ENCODE results near the gene TEPSIN. TPM values are rescaled to one million over a fixed set of nuclear protein-coding genes. Genes with fewer than 3 reads are reported as not detected.

TEPSIN gene
- total and polyA plus RNA-seq, 2 donors (not counting 3 experiments of a cell fraction or from before 2014, with no cell fraction given): 41.6 to 45.3 TPM

DNA sequence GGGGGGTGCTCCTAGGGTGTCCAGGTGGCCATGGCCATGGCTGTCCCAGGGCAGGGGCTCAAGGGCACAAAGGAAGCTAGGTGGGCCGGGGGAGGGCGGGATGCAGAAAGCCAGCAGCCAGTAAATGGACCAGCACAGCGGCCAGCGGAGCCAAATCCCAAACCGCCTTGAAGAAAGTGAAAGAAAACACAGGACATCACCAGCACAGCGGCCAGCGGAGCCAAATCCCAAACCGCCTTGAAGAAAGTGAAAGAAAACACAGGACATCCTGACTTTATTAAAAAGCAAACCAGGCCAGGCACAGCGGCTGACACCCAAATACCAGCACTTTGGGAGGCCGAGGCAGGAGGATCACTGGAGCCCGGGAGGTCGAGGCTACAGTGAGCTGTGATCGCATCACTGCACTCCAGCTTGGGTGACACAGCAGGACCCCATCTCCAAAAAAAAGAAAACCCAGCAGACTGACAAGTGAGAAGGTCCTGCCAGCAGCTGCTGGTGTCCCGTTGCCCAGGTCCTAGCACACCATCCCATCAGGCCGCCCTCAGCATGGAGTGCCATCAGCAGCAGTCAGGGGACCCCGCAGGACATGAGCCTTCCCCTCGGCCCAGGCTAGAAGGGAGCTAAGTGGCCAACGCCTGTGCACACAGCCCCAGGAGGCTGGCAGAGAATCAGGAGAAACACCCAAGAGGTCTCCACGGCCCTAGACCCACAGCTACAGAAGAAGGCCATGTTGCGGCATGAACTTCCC, 39.3 kb upstream of the TEPSIN start:
- H2AFZ ChIP-seq (ENCODE audit: low read depth, low read length): no peak overlapping the region
- no peaks in the 10 kb centered on the region for H3K9me3 ChIP-seq (replicated peaks; ENCODE audit: control insufficient read depth, insufficient read depth, low read length)
- no peaks in the 10 kb centered on the region for H3K9me1 ChIP-seq (replicated peaks; ENCODE audit: control insufficient read depth, extremely low read depth, insufficient read depth, low read length)
- peaks cover 9 to 46% of the 10 kb centered on the region in 2 experiments for H3K36me3 ChIP-seq (ENCODE audit: control insufficient read depth in 2 of 2, extremely low read depth in 1 of 2, insufficient read depth in 2 of 2, low read length in 2 of 2)
- DNase-seq (ENCODE audit: low read depth, low spot score) (no peak), FAIRE-seq (no peak)
- no peak overlapping the region for H3K9ac ChIP-seq (replicated peaks; ENCODE audit: extremely low read depth, insufficient read depth, low read length)
- no peak overlapping the region for H3K4me2 ChIP-seq (ENCODE audit: insufficient read depth, low read length)
- no peaks in the 10 kb centered on the region for H4K20me1 ChIP-seq (replicated peaks; ENCODE audit: control insufficient read depth, extremely low read depth, insufficient read depth, low read length)
- ChIA-PET POLR2A (no interaction called here), CTCF (interaction anchor here (1.3 kb wide), 1 partner anchor 21 kb away, joined by 3 read pairs; no protein-coding TSS in a partner anchor)
- no TSS peak for BruUV-seq (replicated peaks)
- H3K27me3 ChIP-seq (ENCODE audit: control insufficient read depth in 2 of 2, insufficient read depth in 2 of 2, low read length in 2 of 2): no peaks in the 10 kb centered on the region
- no peaks in the 10 kb centered on the region for H3K4me1 ChIP-seq (ENCODE audit: control insufficient read depth, extremely low read depth, insufficient read depth, low read length)
- intact Hi-C loops (cut with micrococcal nuclease): no loop called here
- H3K4me3 ChIP-seq (replicated peaks in 1 of 3; ENCODE audit: insufficient read depth in 1 of 3, low read depth in 1 of 3, low read length in 3 of 3): no peak overlapping the region
- no peaks in the 10 kb centered on the region for H3K79me2 ChIP-seq (ENCODE audit: control insufficient read depth, insufficient read depth, low read length)
- H3K27ac ChIP-seq (ENCODE audit: insufficient read depth, low read depth, low read length): no peak overlapping the region
- dilution Hi-C loops (cut with MboI; ENCODE audit: extremely low pct_ligation_motif_present, low sequenced_read_pairs): no loop called here
- TF ChIP-seq, protein P1, sequence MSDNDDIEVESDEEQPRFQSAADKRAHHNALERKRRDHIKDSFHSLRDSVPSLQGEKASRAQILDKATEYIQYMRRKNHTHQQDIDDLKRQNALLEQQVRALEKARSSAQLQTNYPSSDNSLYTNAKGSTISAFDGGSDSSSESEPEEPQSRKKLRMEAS (IDR thresholded peaks at IDR 0.05; ENCODE audit: insufficient read depth, insufficient read length): no peak
- TF ChIP-seq MYC (IDR thresholded peaks at IDR 0.05; ENCODE audit: low read depth, low read length) (no peak), POLR2A (IDR thresholded peaks at IDR 0.05; ENCODE audit: low read depth, low read length) (no peak), EZH2 (IDR thresholded peaks at IDR 0.05; ENCODE audit: borderline replicate concordance, low read depth, low read length, severe bottlenecking) (no peak), POLR2AphosphoS5 (IDR thresholded peaks at IDR 0.05; ENCODE audit: insufficient read depth, low read depth, low read length) (no peak), GATA2 (IDR thresholded peaks at IDR 0.05; ENCODE audit: insufficient read depth, insufficient read length, low read depth, low read length) (no peak), FOS (IDR thresholded peaks at IDR 0.05; ENCODE audit: borderline replicate concordance, insufficient read depth, low read length) (no peak), JUN (IDR thresholded peaks at IDR 0.05; ENCODE audit: borderline replicate concordance, insufficient read depth, insufficient read length, low read depth) (no peak)
- TF ChIP-seq, protein P2, sequence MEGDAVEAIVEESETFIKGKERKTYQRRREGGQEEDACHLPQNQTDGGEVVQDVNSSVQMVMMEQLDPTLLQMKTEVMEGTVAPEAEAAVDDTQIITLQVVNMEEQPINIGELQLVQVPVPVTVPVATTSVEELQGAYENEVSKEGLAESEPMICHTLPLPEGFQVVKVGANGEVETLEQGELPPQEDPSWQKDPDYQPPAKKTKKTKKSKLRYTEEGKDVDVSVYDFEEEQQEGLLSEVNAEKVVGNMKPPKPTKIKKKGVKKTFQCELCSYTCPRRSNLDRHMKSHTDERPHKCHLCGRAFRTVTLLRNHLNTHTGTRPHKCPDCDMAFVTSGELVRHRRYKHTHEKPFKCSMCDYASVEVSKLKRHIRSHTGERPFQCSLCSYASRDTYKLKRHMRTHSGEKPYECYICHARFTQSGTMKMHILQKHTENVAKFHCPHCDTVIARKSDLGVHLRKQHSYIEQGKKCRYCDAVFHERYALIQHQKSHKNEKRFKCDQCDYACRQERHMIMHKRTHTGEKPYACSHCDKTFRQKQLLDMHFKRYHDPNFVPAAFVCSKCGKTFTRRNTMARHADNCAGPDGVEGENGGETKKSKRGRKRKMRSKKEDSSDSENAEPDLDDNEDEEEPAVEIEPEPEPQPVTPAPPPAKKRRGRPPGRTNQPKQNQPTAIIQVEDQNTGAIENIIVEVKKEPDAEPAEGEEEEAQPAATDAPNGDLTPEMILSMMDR (IDR thresholded peaks at IDR 0.05; ENCODE audit: extremely low read depth in 1 of 2, insufficient read depth in 1 of 2, low read depth in 1 of 2, low read length in 2 of 2): no peak

All from endothelial cell of umbilical vein (primary cell).